ENCODE data around the gene SF3A2.

Gene SF3A2

GRCh38 chr19:2290441-2291184 lies 54.0 kb downstream of the SF3A2 start:
- FAIRE-seq, result no peak
- DNase-seq (ENCODE audit: low spot score), result no peak

GRCh38 chr19:2291185-2291751 lies 54.6 kb downstream of the SF3A2 start:
- no peak for DNase-seq (ENCODE audit: low spot score)
- no peak for FAIRE-seq

- DNase-seq (ENCODE audit: low spot score), result no peak
- FAIRE-seq, result no peak
These were observed 58.2 kb downstream of the SF3A2 start for GRCh38 chr19:2294687-2295335.

- no peak for FAIRE-seq
These were observed 59.5 kb downstream of the SF3A2 start for GRCh38 chr19:2296141-2296540.

More at GRCh38 chr19:2296141-2296540, 59.5 kb downstream of the SF3A2 start:
- no peak for DNase-seq (ENCODE audit: low spot score)

Measured in RCC 7860 (cell line).